ENCODE data around the gene UBL3. TPM values are rescaled to one million over a fixed set of nuclear protein-coding genes. Genes with fewer than 3 reads are reported as not detected.
A peak's percentile ranks its signal among the peaks of the same experiment; 100 is the strongest.

UBL3 gene
- total RNA-seq, 1 experiment from 2014 or later = 19.0 TPM

GRCh38 chr13:29799041-29799440 is 51.4 kb downstream of the UBL3 start:
- peaks cover 18 to 24% of the 10 kb centered on the region in 2 experiments for H3K4me1 Mint-ChIP-seq
- Histone ChIP-seq H3K56ac (ENCODE audit: insufficient read length, low read depth, low read length) (no peak overlapping the region), H4K91ac (ENCODE audit: insufficient read length, low read depth, low read length) (no peak overlapping the region), H3T11ph (ENCODE audit: low read length) (no peak overlapping the region), H2AK5ac (ENCODE audit: insufficient read length, low read length) (no peak overlapping the region), H2BK12ac (ENCODE audit: insufficient read length, low read depth, low read length) (no peak overlapping the region), H3K79me1 (ENCODE audit: insufficient read depth, low read depth, low read length, poor library complexity, severe bottlenecking) (peaks cover 5% of the 10 kb centered on the region), H2BK20ac (ENCODE audit: low read depth, low read length, poor library complexity, severe bottlenecking) (no peak overlapping the region), H2AFZ (ENCODE audit: low read length) (no peak overlapping the region), H3K79me2 (ENCODE audit: insufficient read depth, low read length) (peaks cover 2% of the 10 kb centered on the region; the same call in 1 of the 2 replicates), H3K9ac (ENCODE audit: extremely low read depth, insufficient read length, low read length) (no peak overlapping the region), H3K4me2 (ENCODE audit: insufficient read depth, insufficient read length, low read length) (no peak overlapping the region), H4K8ac (replicated peaks; ENCODE audit: insufficient read length, low read depth, low read length) (no peak overlapping the region), H2BK120ac (ENCODE audit: low read depth, low read length, poor library complexity, severe bottlenecking) (no peak overlapping the region), H3K4me1 (ENCODE audit: insufficient read depth, low read length) (peaks cover 8% of the 10 kb centered on the region; the same call in 1 of the 2 replicates), H3K9me3 (ENCODE audit: control insufficient read depth, low read depth, low read length) (no peaks in the 10 kb centered on the region), H3K27ac (ENCODE audit: insufficient read length, low read depth, low read length) (no peak overlapping the region), H3K23ac (ENCODE audit: insufficient read length, low read depth, low read length) (no peak overlapping the region), H3K23me2 (ENCODE audit: insufficient read length, low read depth, low read length, poor library complexity, severe bottlenecking) (no peaks in the 10 kb centered on the region), H4K5ac (ENCODE audit: insufficient read length, low read depth, low read length) (no peak overlapping the region), H3K18ac (ENCODE audit: insufficient read length, low read depth, low read length) (no peak overlapping the region), H4K20me1 (ENCODE audit: control insufficient read depth, insufficient read depth, insufficient read length) (no peaks in the 10 kb centered on the region), H3K27me3 (ENCODE audit: insufficient read depth, low read length) (no peaks in the 10 kb centered on the region), H3K4ac (ENCODE audit: low read depth, low read length) (no peak overlapping the region), H3K14ac (ENCODE audit: insufficient read depth, low read length) (no peak overlapping the region), H2BK5ac (ENCODE audit: insufficient read length, low read length) (no peak overlapping the region), H2BK15ac (ENCODE audit: low read depth, low read length) (no peak overlapping the region)
- no peaks in the 10 kb centered on the region for H3K9me3 Mint-ChIP-seq
- no CpG with 5 or more reads among the region's 2 CpGs for WGBS (ENCODE audit: extremely low coverage, insufficient read length, low lambda C conversion rate)
- TF ChIP-seq, protein P1, sequence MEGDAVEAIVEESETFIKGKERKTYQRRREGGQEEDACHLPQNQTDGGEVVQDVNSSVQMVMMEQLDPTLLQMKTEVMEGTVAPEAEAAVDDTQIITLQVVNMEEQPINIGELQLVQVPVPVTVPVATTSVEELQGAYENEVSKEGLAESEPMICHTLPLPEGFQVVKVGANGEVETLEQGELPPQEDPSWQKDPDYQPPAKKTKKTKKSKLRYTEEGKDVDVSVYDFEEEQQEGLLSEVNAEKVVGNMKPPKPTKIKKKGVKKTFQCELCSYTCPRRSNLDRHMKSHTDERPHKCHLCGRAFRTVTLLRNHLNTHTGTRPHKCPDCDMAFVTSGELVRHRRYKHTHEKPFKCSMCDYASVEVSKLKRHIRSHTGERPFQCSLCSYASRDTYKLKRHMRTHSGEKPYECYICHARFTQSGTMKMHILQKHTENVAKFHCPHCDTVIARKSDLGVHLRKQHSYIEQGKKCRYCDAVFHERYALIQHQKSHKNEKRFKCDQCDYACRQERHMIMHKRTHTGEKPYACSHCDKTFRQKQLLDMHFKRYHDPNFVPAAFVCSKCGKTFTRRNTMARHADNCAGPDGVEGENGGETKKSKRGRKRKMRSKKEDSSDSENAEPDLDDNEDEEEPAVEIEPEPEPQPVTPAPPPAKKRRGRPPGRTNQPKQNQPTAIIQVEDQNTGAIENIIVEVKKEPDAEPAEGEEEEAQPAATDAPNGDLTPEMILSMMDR (conservative IDR thresholded peaks at IDR 0.05) = no peak
- no peak for DNase-seq
- H3K27ac Mint-ChIP-seq = peak overlapping the region in 1 of 3 experiments; percentile 36; a peak in 1 of 7 replicates
- H3K4me3 Mint-ChIP-seq = no peak overlapping the region
- no peaks in the 10 kb centered on the region for H3K36me3 Mint-ChIP-seq (ENCODE audit: insufficient read depth in 1 of 3, low read depth in 3 of 3)
- no peaks in the 10 kb centered on the region for H3K27me3 Mint-ChIP-seq (ENCODE audit: low read depth)
